GM23248 (cell line): Measurements from ENCODE around the gene SPC25.

Source experiments
- EZH2 ChIP-seq: fragments of 200-600 bp; sonication (generic); IDR thresholded peaks from 2 replicates; pipeline ENCODE4 v1.6.1; 2018; ENCODE audit warnings: antibody characterized with exemption, mild to moderate bottlenecking; ENCODE audit not compliant: insufficient read depth, poor library complexity, severe bottlenecking
- EZH2phosphoT487 ChIP-seq: fragments of 200-600 bp; sonication (generic); IDR thresholded peaks from 2 replicates; pipeline ENCODE4 v1.6.1; 2018; ENCODE audit warnings: antibody characterized with exemption, moderate library complexity, mild to moderate bottlenecking, low read depth; ENCODE audit not compliant: insufficient read depth

DNA sequence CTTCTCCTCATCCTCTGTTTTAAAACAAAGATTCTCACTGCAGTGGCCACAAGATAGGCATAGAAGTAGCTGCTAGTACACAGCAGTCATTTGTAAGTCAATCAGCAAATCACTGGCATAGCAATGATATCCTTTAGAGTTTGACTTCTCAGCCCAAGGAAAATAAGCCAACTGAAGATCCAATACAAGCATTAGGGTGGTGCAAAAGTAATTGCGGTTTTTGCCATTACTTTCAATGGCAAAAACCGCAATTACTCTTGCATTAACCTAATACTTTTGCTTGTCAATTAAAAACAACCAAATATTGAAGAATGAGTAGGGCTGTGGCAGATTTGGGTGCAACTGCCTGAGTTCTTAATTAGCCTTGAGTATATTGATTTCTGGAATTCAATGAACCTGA is 13.7 kb upstream of the SPC25 start:
- no peak for TF ChIP-seq EZH2phosphoT487
- no peak for TF ChIP-seq EZH2
